RWPE1 (cell line): ENCODE data around the gene DECR2.
A peak's percentile ranks its signal among the peaks of the same experiment; 100 is the strongest.

Source experiments
- CTCF ChIA-PET: fragments of 350-600 bp; sonication (Branson Sonifier 250); formaldehyde crosslinking; extraction: SDS; loops from one replicate; lab custom pipeline; 2021; lab: Yijun Ruan, JAX
- POLR2A ChIA-PET: fragments of 400-600 bp; formaldehyde crosslinking; extraction: SDS; loops from one replicate; lab custom pipeline; 2020; ENCODE audit warnings: antibody characterized with exemption; ENCODE audit not compliant: low non-redundant PET; lab: Yijun Ruan, JAX
- DNase-seq: peaks from one replicate; pipeline ENCODE4 v3.0.0; 2012; ENCODE audit warnings: low spot score
- H3K27ac ChIP-seq: fragments of 450-650 bp; 2 replicates; pipeline ENCODE4 v1.5.1; 2017
- CTCF ChIP-seq: fragments of 450-650 bp; conservative IDR thresholded peaks from 2 replicates; pipeline ENCODE4 v1.5.1; 2017; ENCODE audit warnings: low read depth, mild to moderate bottlenecking

Gene DECR2

GRCh38 chr16:371515-372301 lies 30.0 kb upstream of the DECR2 start:
- ChIA-PET POLR2A (no interaction called here), CTCF (interaction anchor here (0.6 to 1.6 kb wide), 2 partner anchors 10 to 1760 kb away, joined by 3 to 7 read pairs; no protein-coding TSS in a partner anchor)
- DNase-seq = no peak
- no peak for TF ChIP-seq CTCF
- H3K27ac ChIP-seq = peak overlapping the region; percentile 83

GRCh38 chr16:372302-372983 lies 29.2 kb upstream of the DECR2 start:
- no peak for TF ChIP-seq CTCF
- DNase-seq = no peak
- ChIA-PET POLR2A (no interaction called here), CTCF (interaction anchor here (1.0 to 1.6 kb wide), 2 partner anchors 10 kb away, joined by 7 read pairs; no protein-coding TSS in a partner anchor)
- peak overlapping the region; percentile 83 for H3K27ac ChIP-seq

- peak overlapping the region; percentile 83 for H3K27ac ChIP-seq
- no peak for TF ChIP-seq CTCF
- DNase-seq = no peak
- CTCF ChIA-PET = interaction anchor here (1.0 kb wide), 1 partner anchor 11 kb away, joined by 7 read pairs; no protein-coding TSS in a partner anchor
- POLR2A ChIA-PET = no interaction called here
These were observed 28.6 kb upstream of the DECR2 start for GRCh38 chr16:373020-373598.

- no peak for DNase-seq
- POLR2A ChIA-PET = no interaction called here
- no peak overlapping the region; the same call in 1 of the 2 replicates for H3K27ac ChIP-seq
- CTCF ChIA-PET = no interaction called here
- TF ChIP-seq CTCF = no peak
These were observed 27.7 kb upstream of the DECR2 start for GRCh38 chr16:373848-374615.

- ChIA-PET CTCF (interaction anchor here (0.8 kb wide), 1 partner anchor 96 kb away, joined by 3 read pairs; no protein-coding TSS in a partner anchor), POLR2A (no interaction called here)
- TF ChIP-seq CTCF = no peak
- DNase-seq = no peak
- no peak overlapping the region for H3K27ac ChIP-seq
These were observed 27.1 kb upstream of the DECR2 start for GRCh38 chr16:374616-374926.

- H3K27ac ChIP-seq = no peak overlapping the region
- no peak for TF ChIP-seq CTCF
- POLR2A ChIA-PET = no interaction called here
- CTCF ChIA-PET = interaction anchor here (0.8 kb wide), 1 partner anchor 95 kb away, joined by 3 read pairs; no protein-coding TSS in a partner anchor
- no peak for DNase-seq
These were observed 26.5 kb upstream of the DECR2 start for GRCh38 chr16:375212-375611.
